Activated CD8-positive, alpha-beta T cell treated with anti-CD3 and anti-CD28 coated beads for 36 hours (primary cell): ENCODE measurements around the gene MGRN1. TPM values are rescaled to one million over a fixed set of nuclear protein-coding genes. Genes with fewer than 3 reads are reported as not detected.
A peak's percentile ranks its signal among the peaks of the same experiment; 100 is the strongest.

ENCODE experiments used
- ATAC-seq: fragments of 200-7000 bp; cut with Tn5 transposase; one replicate; pipeline ENCODE4 v1.10.0; 2021; ENCODE audit warnings: mild to moderate bottlenecking, moderate library complexity
- CTCF ChIA-PET: fragments of 350-600 bp; sonication (Branson Sonifier 250); formaldehyde crosslinking; loops from one replicate; lab custom pipeline; 2021; ENCODE audit warnings: antibody characterized with exemption; lab: Charles Lee
- POLR2A ChIA-PET: fragments of 350-600 bp; sonication (Branson Sonifier 250); formaldehyde crosslinking; loops from one replicate; lab custom pipeline; 2021; ENCODE audit warnings: antibody characterized with exemption; lab: Charles Lee
- DNase-seq: peaks from one replicate; pipeline ENCODE4 v3.0.0-alpha.2; 2020
- H3K27ac Mint-ChIP-seq: one replicate; pipeline ENCODE4 v1.8.0; 2021; ENCODE audit warnings: mild to moderate bottlenecking, mixed read lengths
- H3K27me3 Mint-ChIP-seq: one replicate; pipeline ENCODE4 v1.8.0; 2021; ENCODE audit warnings: mixed read lengths
- H3K36me3 Mint-ChIP-seq: one replicate; pipeline ENCODE4 v1.8.0; 2021; ENCODE audit warnings: low read depth, mixed read lengths
- H3K4me1 Mint-ChIP-seq: one replicate; pipeline ENCODE4 v1.8.0; 2021; ENCODE audit warnings: low read depth, mixed read lengths
- H3K4me3 Mint-ChIP-seq: one replicate; pipeline ENCODE4 v1.8.0; 2021; ENCODE audit warnings: mild to moderate bottlenecking, moderate library complexity, mixed read lengths
- H3K9me3 Mint-ChIP-seq: one replicate; pipeline ENCODE4 v1.8.0; 2021; ENCODE audit warnings: mixed read lengths
- CTCF ChIP-seq: fragments of 200-600 bp; IDR thresholded peaks from one replicate; pipeline ENCODE4 v1.8.0; 2022; ENCODE audit warnings: antibody characterized with exemption, mild to moderate bottlenecking
- intact Hi-C: fragments of 100-400 bp; cut with micrococcal nuclease; formaldehyde crosslinking; loops from one replicate; pipeline ENCODE4 v1.10.0; 2022
- total RNA-seq, 2 experiments: library from RNA; stranded (reverse); gene quantifications; one replicate each; pipeline ENCODE4 v1.2.3, GENCODE V29; 2021

The MGRN1 gene
- total RNA-seq, 2 experiments from 2014 or later = 67.6 to 70.8 TPM

DNA sequence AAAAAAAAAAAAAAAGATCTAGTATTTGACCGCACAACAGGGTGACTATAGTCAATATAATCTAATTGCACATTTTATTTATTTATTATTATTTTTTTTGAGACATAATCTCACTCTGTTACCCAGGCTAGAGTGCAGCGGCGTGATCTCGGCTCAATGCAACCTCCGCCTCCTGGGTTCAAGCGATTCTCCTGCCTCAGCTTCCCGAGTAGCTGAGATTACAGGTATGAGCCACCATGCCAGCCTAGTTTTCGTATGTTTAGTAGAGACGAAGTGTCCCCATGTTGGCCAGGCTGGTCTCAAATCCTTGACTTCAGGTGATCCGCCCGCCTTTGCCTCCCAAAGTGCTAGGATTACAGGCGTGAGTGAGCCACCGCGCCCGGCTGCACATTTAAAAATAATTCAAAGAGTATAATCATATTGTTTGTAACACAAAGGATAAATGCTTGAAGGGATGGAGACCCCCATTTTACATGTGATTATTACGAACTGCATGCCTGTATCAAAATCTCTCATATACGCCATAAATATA lies 108.7 kb downstream of the MGRN1 start:
- Mint-ChIP-seq H3K4me1 (peaks cover 16% of the 10 kb centered on the region), H3K4me3 (peak overlapping the region; percentile 88), H3K27me3 (no peaks in the 10 kb centered on the region), H3K27ac (peak overlapping the region; percentile 25), H3K9me3 (no peaks in the 10 kb centered on the region), H3K36me3 (peaks cover 9% of the 10 kb centered on the region)
- TF ChIP-seq CTCF = no peak
- DNase-seq = no peak
- CTCF ChIA-PET = interaction anchor here (1.0 to 2.1 kb wide), 2 partner anchors 39 to 108 kb away, joined by 3 to 12 read pairs; partner anchors contain the start of gene MGRN1
- POLR2A ChIA-PET = interaction anchor here (0.8 to 1.9 kb wide), 3 partner anchors 14 to 36 kb away, joined by 3 to 10 read pairs (median 7); partner anchors contain the start of gene ZNF500
- no peak for ATAC-seq
- intact Hi-C loops = no loop called here

GRCh38 chr16:4733747-4734062 lies 109.1 kb downstream of the MGRN1 start:
- Mint-ChIP-seq H3K27me3 (no peaks in the 10 kb centered on the region), H3K4me3 (peak overlapping the region; percentile 88), H3K9me3 (no peaks in the 10 kb centered on the region), H3K36me3 (peaks cover 8% of the 10 kb centered on the region), H3K27ac (peak overlapping the region; percentile 75), H3K4me1 (peaks cover 16% of the 10 kb centered on the region)
- peak; percentile 8 for ATAC-seq
- no peak for TF ChIP-seq CTCF
- intact Hi-C loops = no loop called here
- DNase-seq = peak; percentile 57
- ChIA-PET POLR2A (interaction anchor here (0.8 to 1.9 kb wide), 5 partner anchors 13 to 41 kb away, joined by 3 to 10 read pairs (median 3); partner anchors contain the start of genes NUDT16L1 and ZNF500), CTCF (interaction anchor here (1.0 to 2.1 kb wide), 4 partner anchors 27 to 222 kb away, joined by 3 to 12 read pairs (median 6); partner anchors contain the start of gene MGRN1)

DNA sequence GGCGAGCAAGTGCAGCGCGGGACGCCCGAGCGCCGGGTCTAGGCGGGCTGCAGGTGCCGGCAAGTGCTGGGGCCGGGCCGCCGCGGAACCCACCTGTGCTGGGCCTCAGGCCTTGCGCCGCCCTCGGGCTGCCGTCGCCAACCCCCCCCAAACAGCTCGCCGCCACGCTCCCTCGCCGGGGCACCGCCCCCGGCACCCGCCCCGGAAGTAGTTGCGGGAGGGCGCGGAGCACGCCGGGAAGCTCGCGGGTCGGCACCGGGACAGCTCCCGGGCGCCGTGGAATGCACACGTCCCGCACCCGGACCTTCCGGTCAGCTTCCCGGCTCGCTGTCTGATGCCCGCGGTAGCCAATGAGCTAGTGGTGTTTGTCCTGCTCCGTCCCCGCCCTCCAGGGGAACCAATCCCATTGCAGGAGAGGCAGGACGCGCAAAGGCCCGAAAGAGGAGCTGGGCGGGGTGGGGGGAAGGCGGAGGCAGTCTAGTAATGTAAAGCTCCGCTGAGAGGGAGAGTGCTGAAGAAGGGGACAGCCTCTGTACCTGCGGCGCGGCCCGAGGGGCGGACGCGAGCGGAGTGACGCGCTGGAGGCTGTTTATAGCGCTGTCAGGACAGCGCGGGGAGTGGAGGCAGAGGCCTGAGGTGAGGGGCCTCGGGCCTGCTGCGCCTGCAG lies 109.6 kb downstream of the MGRN1 start, which contains the start of the genes ANKS3 and DNAAF8:
TSS of gene ANKS3 (minus strand) at position 209 of the 667 bp plus-strand sequence. CDS start 4,122 bp downstream, outside the sequence.
TSS of gene DNAAF8 (plus strand) at position 475 of the 667 bp plus-strand sequence. CDS start 1,978 bp downstream, outside the sequence.
- Mint-ChIP-seq H3K36me3 (peaks cover 5% of the 10 kb centered on the region), H3K4me3 (peak within 1 kb of the TSS; percentile 88), H3K4me1 (peaks cover 16% of the 10 kb centered on the region), H3K27me3 (no peaks in the 10 kb centered on the region), H3K27ac (peak within 1 kb of the TSS; percentile 75), H3K9me3 (no peaks in the 10 kb centered on the region)
- DNase-seq = peak; percentile 86
- CTCF ChIA-PET = interaction anchor here (0.8 to 2.1 kb wide), 8 partner anchors 26 to 222 kb away, joined by 3 to 12 read pairs (median 5); partner anchors contain the start of gene MGRN1
- TF ChIP-seq CTCF = no peak
- peak; percentile 81 for ATAC-seq
- POLR2A ChIA-PET = interaction anchor here (0.7 to 1.9 kb wide), 9 partner anchors 9 to 41 kb away, joined by 3 to 10 read pairs (median 4); partner anchors contain the start of genes NUDT16L1 and ZNF500
- intact Hi-C loops = no loop called here

DNA sequence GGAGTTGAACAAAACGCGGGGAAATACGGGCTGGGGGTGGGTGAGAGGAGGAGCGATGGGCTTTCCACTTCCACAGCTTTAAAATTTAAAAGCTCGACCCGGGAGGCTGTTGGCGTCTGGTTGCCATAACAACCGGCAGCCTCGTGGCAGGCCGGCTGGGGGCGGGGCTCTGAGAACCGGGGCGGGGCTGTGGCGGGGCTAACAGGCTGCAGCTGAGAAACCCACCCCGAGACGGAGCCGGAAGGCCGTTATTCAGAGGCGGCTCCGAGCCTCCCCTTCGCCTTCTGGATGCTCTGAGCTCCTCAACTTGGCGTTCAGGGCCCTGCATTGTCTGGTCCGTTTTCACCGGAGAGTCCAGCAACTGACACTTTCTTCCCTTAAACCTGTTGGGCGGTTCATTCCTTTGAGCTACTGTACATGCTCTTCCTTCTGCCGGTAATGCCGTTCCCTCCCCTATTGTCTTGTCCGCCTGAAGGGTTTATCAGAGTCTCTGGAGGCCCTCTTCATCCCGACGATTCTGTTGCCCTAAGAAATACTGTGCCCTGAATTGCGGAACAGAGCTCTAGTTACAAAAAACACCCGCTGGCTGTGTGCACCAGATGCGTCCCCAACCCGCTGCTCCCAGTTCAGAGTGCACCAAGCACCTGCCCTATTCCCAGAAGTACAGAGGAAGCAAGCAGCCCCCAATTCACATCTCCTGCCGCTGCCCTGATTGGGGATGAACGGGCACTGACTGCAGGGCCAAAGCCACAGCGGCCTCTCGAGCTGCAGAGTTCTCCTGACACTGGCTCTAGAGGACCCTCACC lies 110.3 kb downstream of the MGRN1 start:
- no peaks in the 10 kb centered on the region for H3K27me3 Mint-ChIP-seq
- ChIA-PET POLR2A (interaction anchor here (0.7 to 1.9 kb wide), 7 partner anchors 8 to 42 kb away, joined by 3 to 10 read pairs (median 4); partner anchors contain the start of gene NUDT16L1), CTCF (interaction anchor here (0.8 to 2.1 kb wide), 7 partner anchors 26 to 221 kb away, joined by 3 to 12 read pairs (median 5); partner anchors contain the start of gene MGRN1)
- intact Hi-C loops = no loop called here
- H3K27ac Mint-ChIP-seq = peak overlapping the region; percentile 70
- no peak for TF ChIP-seq CTCF
- peaks cover 16% of the 10 kb centered on the region for H3K4me1 Mint-ChIP-seq
- DNase-seq (peak; percentile 97), ATAC-seq (peak; percentile 84)
- H3K4me3 Mint-ChIP-seq = peak overlapping the region; percentile 88
- H3K9me3 Mint-ChIP-seq = no peaks in the 10 kb centered on the region
- peaks cover 3% of the 10 kb centered on the region for H3K36me3 Mint-ChIP-seq
